Measurements from ENCODE around the gene SENP6. TPM values are rescaled to one million over a fixed set of nuclear protein-coding genes. Genes with fewer than 3 reads are reported as not detected.
"Not testable (repeated sequence)": the region's sequence is repeated elsewhere in the genome, so short reads cannot be mapped to it uniquely, and the experiment has no call there.

Gene SENP6
- total RNA-seq, 2 donors from 2014 or later: 71.5 to 99.5 TPM

DNA sequence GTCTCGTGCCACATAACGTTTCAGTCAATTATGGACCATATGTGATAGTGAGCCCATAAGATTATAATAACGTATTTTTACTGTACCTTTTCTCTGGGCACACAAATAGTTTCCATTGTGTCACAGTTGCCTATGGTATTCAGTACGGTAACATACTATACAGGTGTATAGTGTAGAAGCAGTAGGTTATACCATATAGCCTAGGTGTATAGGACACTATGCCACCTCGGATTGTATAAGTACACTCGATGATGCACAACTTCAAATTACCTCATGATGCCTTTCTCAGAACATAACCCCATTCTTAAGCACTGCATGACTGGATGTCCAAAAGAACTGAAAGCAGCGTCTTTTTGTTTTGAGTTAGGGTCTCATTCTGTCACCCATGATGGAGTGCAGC is 87.9 kb downstream of the SENP6 start:
- TF ChIP-seq POLR2AphosphoS5 (IDR thresholded peaks at IDR 0.05) (no peak), POLR2A (IDR thresholded peaks at IDR 0.05) (no peak)
- TF ChIP-seq, protein P1, sequence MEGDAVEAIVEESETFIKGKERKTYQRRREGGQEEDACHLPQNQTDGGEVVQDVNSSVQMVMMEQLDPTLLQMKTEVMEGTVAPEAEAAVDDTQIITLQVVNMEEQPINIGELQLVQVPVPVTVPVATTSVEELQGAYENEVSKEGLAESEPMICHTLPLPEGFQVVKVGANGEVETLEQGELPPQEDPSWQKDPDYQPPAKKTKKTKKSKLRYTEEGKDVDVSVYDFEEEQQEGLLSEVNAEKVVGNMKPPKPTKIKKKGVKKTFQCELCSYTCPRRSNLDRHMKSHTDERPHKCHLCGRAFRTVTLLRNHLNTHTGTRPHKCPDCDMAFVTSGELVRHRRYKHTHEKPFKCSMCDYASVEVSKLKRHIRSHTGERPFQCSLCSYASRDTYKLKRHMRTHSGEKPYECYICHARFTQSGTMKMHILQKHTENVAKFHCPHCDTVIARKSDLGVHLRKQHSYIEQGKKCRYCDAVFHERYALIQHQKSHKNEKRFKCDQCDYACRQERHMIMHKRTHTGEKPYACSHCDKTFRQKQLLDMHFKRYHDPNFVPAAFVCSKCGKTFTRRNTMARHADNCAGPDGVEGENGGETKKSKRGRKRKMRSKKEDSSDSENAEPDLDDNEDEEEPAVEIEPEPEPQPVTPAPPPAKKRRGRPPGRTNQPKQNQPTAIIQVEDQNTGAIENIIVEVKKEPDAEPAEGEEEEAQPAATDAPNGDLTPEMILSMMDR (IDR thresholded peaks at IDR 0.05): no peak
- 83% methylated on average over 7 of the region's 7 CpGs for WGBS
- H3K4me3 ChIP-seq: no peak overlapping the region
- intact Hi-C loops (cut with DNase I): no loop called here
- no peaks in the 10 kb centered on the region for H3K4me1 ChIP-seq (replicated peaks)
- H3K27me3 ChIP-seq (replicated peaks; ENCODE audit: insufficient read depth): no peaks in the 10 kb centered on the region
- no peaks in the 10 kb centered on the region for H3K36me3 ChIP-seq
- H3K27ac ChIP-seq: no peak overlapping the region
- H3K9me3 ChIP-seq: no peaks in the 10 kb centered on the region
- no peak for DNase-seq (ENCODE audit: low spot score)

DNA sequence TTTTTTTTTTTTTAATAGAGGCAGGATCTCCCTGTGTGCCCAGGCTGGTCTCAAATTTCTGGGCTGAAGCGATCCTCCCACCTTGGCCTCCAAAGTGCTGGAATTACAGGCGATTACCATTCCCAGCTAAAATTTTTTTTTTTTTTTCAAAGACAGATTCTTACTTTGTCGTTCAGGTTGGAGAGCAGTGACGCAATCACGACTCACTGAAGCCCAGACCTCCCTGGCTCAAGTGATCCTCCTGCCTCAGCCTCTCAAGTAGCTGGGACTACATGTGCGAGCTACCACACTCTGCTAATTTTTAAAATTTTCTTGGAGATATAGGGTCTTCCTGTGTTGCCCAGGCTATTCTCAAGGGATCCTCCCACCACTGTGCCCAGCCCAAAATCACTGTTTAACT is 89.3 kb downstream of the SENP6 start:
- TF ChIP-seq, protein P1 (IDR thresholded peaks at IDR 0.05): no peak
- TF ChIP-seq POLR2A (IDR thresholded peaks at IDR 0.05): no peak
- TF ChIP-seq POLR2AphosphoS5 (IDR thresholded peaks at IDR 0.05): no peak
- no peak overlapping the region for H3K4me3 ChIP-seq

DNA sequence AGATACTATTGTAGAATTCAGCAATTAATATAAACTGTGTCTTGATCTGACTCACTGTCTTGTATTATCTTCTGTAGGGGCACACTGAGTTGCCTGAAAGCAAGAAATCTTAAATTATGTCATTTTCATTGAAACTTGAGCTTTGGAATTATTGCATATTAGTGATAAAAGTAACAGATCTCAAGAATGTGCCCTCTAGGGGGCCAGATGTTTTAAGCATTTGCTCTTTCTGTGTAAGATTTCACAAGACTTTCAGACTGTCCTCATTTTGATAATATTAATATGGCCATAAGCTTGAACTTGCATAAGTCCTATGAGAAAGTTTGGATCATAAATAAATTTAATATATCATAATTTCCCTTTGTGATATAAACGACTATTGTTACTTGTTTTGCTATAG is 91.9 kb downstream of the SENP6 start:
- H3K27me3 ChIP-seq (replicated peaks; ENCODE audit: insufficient read depth): no peaks in the 10 kb centered on the region
- 81% methylated on average over 1 of the region's 1 CpG for WGBS
- no peak for DNase-seq (ENCODE audit: low spot score)
- H3K27ac ChIP-seq: no peak overlapping the region
- no peaks in the 10 kb centered on the region for H3K9me3 ChIP-seq
- no peaks in the 10 kb centered on the region for H3K4me1 ChIP-seq (replicated peaks)
- H3K36me3 ChIP-seq: no peaks in the 10 kb centered on the region
- no peak overlapping the region for H3K4me3 ChIP-seq
- intact Hi-C loops (cut with DNase I): no loop called here
- TF ChIP-seq POLR2A (IDR thresholded peaks at IDR 0.05) (no peak), POLR2AphosphoS5 (IDR thresholded peaks at IDR 0.05) (no peak)
- TF ChIP-seq, protein P1 (IDR thresholded peaks at IDR 0.05): no peak

More for the DNA sequence above, 89.3 kb downstream of the SENP6 start:
- intact Hi-C loops (cut with DNase I): no loop called here
- DNase-seq (ENCODE audit: low spot score): no peak
- WGBS: 96% methylated on average over 6 of the region's 6 CpGs
- Histone ChIP-seq H3K27ac (no peak overlapping the region), H3K9me3 (no peaks in the 10 kb centered on the region), H3K27me3 (replicated peaks; ENCODE audit: insufficient read depth) (no peaks in the 10 kb centered on the region), H3K4me1 (replicated peaks) (no peaks in the 10 kb centered on the region), H3K36me3 (no peaks in the 10 kb centered on the region)

DNA sequence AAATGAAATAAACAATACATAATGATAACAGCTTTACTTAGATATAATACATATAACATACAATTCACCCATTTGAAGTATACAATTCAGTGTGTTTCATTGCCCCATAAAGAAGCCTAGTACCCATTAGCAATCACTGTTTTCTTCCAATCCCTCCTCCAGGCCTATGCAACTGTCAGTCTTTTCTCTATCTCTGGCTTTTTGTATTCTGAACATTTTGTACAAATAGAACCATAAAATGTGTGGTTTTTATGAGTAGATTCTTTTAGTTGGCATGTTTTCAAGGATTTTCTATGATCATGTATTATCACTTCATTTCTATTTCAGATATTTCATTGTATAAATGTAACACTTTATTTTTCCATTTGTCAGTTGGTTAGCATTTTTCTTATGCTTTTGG is 92.7 kb downstream of the SENP6 start:
- no peaks in the 10 kb centered on the region for H3K36me3 ChIP-seq

DNA sequence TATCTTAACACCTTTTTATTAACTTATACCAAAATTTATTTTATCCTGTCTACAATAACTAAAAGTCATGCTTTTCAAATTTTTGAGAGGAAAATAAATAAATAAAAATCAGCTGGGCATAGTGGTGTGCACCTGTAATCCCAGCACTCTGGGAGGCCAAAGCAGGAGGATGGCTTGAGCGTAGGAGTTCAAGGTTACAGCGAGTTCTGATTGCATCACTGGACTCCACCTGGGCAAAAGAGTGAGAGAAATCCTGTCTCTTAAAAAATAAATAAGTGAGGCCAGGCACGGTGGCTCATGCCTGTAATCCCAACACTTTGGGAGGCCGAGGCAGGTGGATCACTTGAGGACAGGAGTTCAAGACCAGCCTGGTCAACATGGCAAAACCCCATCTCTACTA is 106.7 kb downstream of the SENP6 start:
- H3K27ac ChIP-seq; H3K4me3 ChIP-seq; intact Hi-C loops (cut with DNase I); DNase-seq (ENCODE audit: low spot score); H3K27me3 ChIP-seq (replicated peaks; ENCODE audit: insufficient read depth); H3K4me1 ChIP-seq (replicated peaks); H3K36me3 ChIP-seq; H3K9me3 ChIP-seq: not testable (repeated sequence)
- WGBS: 95% methylated on average over 4 of the region's 4 CpGs

More for the DNA sequence above, 92.7 kb downstream of the SENP6 start:
- Histone ChIP-seq H3K4me1 (replicated peaks) (no peaks in the 10 kb centered on the region), H3K27me3 (replicated peaks; ENCODE audit: insufficient read depth) (no peaks in the 10 kb centered on the region), H3K4me3 (no peak overlapping the region), H3K27ac (no peak overlapping the region), H3K9me3 (no peaks in the 10 kb centered on the region)
- intact Hi-C loops (cut with DNase I): no loop called here
- no peak for DNase-seq (ENCODE audit: low spot score)
- TF ChIP-seq POLR2A (IDR thresholded peaks at IDR 0.05): no peak
- TF ChIP-seq, protein P1 (IDR thresholded peaks at IDR 0.05): no peak
- no peak for TF ChIP-seq POLR2AphosphoS5 (IDR thresholded peaks at IDR 0.05)

All from prostate gland (tissue), 2 donors.